HG03342 (cell line): ENCODE data around the gene GALNS.

Experiments used
- ATAC-seq: cut with Tn5 transposase; IDR thresholded peaks from one replicate; pipeline ENCODE4 v1.9.1; 2021; ENCODE audit warnings: mild to moderate bottlenecking, moderate library complexity; ENCODE audit not compliant: unreplicated experiment

GALNS gene

DNA sequence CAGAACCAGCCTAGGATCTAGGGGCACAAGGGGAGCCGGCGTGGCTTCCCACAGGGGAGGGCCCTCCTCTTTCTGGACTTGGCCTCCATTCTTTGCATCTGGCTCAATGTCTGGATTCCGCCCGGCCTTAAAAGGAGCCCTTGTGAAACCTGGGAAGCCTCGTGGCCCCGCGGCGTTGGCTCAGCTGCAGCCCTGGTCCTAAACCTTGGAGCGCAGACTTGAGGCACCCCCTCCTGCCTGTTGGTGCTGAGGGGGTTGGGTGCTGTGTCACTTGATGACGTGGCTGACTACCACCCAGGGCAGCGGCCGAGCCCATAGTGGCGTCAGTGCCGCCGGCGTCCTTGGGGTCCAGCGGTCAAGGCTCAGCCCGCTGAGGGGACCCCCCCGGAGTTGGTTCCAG, 4.6 kb upstream of the GALNS start:
- ATAC-seq: no peak

DNA sequence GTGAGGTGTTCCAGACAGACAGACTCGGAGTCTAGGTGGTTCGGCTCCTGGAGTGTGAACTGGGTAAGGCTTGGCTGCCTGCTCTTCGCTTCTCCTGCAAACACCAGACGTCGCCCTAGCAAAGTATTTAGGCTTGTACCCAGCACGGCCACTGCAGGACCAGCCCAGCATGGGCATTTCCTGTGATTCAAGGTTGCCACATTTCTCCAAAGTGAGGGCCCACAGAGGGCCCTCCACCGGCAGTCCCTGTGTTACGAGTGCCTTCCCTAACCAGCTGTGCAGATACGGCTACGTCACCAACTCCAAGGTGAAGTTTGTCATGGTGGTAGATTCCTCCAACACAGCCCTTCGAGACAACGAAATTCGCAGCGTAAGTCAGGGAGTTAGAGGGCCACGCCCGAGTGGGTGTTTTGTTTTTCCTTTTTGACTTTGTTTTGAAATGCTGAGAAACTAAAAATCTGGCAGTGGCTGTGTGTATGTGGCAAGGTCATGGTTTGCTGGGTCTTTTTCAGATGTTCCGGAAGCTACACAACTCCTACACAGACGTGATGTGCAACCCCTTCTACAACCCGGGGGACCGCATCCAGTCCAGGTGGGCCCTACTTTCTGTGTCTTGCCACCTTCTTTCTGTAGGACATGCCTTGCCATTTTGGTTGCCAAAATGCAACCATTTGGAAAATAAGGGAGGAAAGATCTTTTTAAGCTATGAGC, 2.8 kb upstream of the GALNS start:
- ATAC-seq: no peak

DNA sequence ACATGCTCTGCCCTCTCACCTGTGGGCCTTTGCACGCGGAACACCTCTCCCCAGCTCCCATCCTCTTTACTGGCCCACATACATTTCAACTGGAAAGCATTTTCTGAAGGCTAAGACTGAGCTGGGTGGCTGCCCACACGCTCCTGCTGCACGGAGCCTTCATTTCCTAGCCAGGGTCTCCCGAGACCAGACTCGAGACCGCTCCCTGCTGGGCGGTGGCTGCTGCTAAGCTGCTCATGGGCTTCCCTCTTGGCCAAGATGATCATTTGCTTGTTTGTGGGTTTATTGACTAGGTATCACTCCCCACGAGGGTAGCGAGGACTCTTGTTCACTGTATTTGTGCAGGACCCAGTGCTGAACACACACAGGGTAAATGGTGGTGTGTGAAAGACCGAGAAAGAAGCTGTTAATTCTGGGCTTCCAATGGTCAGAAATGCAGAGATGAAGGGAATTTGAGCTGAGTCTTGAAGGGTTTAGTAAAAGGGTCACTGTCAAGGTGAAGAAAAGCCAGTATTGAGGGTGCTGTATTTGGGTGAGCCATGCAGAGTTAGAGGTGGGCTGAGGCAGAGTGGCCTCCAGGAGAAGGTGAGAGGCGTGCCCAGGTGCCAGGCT, 1.1 kb upstream of the GALNS start:
- ATAC-seq: no peak

DNA sequence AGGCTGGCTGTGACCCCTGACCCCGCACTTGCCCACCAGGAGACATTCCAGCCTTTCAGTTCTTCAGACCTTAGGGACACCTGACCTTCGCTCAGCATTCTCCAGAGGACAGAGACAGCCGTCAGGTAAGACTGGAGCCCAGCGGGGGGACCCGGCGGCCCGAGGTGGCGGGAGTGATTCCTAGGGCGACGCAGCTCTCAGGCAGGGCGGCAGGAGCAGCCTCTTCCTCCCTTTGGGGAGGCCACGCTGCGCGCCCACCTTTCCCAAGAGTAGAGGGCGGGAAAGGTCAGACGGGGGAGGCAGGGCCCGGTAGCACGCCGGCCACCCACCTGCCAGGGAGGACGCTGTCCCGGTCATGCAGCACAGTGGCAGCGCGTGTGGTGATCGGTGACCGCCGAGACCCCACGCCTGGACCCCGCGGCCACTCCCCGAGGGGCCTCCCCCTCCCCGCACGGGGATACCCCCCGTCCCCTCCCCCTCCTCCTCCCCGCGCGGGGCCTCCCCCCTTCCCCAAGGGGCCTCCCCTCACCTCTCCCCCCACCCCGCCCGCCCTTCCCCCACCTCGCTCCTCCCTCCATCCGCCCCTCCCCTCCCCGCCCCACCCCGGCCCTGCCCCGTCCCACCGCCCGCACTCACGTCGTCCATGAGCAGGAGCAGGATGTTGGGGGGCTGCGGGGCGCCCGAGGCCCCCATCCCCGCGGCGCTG, 472 bp downstream of the GALNS start:
- no peak for ATAC-seq

DNA sequence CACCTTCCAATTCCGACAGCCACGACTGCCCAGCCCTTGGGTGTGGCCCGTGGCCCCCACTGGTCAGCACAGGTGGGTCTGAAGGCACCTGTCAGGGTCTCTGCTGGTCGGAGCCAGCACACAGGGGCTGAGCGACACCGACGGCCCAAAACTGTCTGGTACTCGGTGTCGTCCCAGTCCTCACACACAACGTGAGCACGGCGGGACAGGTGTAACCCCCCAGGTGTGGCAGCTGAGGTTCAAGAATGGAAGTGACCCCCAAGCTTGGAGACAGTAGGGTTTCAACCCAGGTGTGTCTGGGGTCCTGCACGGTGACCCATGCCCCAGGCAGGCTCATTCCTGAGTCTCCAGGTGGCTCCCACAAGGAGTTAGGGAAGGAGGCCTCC, 1.0 kb downstream of the GALNS start:
- no peak for ATAC-seq

DNA sequence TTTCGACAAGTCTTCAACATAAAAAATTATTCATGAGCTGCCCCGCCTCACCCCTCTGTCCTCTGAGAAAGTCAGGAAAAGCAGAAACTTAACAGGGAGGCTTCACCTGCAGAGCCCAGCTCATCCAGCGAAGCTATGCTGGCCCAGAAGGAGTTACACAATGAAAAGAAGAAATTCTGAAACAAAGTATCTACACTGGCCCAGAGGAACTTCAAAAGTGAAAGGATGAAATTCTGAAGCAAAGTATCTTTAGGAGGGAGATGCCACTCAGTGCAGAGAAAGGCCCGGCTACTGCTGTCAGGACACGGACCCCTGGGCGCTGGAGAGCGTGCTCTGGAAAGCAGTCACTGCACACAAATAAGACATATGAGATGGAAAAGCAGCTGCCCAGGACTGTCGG, 1.6 kb downstream of the GALNS start:
- ATAC-seq: no peak

DNA sequence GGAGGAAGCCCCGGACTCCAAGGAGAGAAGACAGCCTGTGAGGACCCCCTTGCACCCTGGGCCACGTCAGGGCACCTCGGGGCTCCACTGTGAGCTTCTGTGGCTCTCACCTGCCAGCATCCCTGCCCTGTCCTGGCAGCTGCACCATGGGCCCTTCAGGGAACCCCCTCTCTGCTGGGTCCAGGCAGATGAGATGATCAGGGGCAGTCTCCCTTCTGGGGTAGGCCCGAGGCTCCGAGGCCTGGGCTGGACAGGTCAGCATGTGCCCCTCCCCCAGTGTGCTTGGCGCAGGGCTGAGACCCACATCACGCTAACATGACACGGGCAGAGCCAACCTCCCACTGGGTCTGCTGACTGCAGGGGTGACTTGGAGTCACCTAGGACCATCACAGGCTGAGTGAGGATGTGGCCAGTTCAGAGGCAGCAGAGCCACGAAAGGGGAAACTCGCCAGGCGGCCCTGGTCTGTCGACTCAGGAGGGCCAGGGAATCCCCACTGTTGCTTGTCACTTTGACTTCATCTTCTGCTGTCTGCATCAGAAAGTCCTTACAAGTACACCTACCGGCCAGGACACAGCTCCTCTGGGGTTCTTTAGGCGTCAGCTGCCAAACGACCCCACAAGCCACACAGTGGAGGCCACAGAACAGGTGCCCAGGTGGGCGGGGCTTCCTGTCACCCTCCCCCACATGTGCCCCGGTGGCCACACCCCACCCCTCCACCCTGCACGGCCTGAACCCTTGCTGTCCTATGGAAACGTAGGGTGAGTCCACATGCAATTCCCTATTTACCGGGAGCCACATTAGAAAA, 2.2 kb downstream of the GALNS start:
- no peak for ATAC-seq

DNA sequence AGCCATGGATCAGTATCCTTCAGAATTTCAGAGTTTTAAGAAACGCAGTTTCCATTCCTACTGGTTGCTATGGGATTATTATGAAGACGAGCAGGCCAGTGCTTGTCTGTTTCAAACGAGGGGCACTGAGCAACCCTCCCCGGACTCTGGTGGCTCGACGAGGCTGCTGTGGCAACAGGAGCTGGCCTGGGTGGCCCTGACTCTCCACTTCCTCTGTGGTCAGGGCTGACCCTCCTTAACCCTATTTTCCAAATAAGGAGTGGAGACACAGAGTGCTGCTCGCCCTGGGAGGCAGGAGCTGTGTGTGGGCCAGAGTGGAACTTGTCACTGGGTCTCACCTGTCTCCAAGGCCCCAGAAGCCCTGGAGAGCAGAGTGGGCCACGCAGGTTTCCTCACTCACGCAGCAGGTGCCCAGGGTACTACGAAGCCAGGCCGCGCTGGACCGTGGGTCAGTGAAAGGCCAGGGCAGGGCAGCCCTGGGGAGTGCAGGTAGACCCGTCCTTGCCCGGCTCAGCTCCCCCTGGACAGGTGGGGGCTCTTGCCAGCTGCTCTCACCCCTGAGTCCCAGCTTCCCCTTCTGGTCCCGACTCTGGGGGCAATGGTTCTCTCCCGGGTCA, 3.3 kb downstream of the GALNS start:
- no peak for ATAC-seq

DNA sequence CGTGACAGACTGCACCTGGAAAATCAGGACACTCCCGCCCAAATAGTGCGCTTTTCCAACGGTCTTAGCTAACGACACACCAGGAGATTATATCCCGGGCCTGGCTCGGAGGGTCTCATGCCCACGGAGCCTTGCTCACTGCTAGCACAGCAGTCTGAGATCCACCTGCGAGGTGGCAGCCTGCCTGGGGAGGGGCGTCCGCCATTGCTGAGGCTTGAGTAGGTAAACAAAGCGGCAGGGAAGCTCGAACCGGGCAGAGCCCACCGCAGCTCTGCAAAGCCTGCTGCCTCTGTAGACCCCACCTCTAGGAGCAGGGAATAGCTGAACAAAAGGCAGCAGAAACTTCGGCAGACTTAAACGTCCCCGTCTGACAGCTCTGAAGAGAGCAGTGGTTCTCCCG, 5.1 kb downstream of the GALNS start:
- ATAC-seq: no peak

DNA sequence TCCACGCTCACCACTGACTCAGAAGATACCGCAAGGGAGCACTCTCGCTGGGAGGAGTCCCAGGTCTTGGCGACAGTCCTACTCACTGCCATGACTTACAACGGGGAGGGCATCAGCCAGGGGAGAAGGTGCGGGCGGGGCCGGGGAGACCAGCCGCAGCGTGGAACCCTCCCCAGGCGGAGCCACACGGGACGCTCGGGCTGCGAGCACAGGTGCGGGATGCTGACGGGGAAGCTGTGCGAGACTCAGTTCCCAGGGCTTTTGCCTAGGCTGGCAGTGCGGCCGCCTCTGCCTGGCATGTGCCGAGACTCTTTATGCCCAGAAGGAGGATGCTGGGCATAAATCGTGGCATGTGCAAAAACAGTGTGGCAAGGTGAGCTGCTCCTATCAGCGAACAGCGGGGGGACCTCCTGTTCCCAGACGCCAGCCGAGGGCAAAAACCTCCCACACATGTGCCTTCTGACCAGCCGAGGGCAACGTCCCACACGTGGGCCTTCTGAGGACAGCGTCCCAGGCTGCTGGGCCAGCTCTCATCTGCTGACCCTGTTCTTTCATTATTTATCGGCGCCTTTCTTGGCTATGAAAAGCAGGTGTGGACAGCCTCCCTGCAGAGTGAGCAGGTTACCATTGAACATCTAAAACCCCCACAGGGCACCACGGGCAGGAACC, 6.1 kb downstream of the GALNS start:
- no peak for ATAC-seq

DNA sequence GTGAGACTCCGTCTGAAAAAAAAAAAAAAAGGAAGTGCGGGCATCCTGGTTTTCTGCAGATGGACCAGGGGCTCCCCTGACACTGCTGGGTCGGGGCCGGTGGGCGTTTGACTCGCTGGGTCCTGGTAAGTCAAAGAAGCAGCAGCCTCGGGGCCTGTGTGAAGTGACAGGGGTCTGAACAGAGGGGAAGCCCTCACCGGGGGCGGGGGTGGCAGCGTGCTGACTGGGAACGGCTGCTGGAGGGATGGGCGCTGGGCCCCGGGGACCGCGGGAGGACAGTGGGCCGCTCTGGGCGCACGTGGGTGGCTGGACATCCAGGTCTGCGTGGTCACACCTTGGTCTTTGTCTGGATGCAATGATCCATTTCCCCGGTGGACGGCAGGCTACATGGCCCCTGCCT, 8.2 kb downstream of the GALNS start:
- ATAC-seq: no peak

DNA sequence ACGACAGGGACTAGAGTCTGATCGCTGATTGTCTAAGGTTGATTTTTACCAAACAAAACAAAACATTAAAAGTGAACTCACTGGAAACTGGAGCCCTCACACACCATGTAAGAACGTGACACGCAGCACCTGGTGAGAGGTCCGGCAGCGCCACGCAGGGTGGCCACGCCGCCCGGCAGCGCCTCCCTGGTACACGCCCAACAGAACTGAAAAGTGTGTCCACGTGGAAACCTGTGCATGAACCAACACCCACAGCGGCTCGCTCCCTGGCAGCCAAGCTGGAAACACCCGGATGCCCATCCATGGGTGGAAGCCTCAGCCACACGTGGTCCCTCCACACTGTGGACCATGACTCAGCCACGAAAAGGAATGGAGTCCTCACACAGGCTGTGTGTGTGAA, 9.1 kb downstream of the GALNS start:
- no peak for ATAC-seq

DNA sequence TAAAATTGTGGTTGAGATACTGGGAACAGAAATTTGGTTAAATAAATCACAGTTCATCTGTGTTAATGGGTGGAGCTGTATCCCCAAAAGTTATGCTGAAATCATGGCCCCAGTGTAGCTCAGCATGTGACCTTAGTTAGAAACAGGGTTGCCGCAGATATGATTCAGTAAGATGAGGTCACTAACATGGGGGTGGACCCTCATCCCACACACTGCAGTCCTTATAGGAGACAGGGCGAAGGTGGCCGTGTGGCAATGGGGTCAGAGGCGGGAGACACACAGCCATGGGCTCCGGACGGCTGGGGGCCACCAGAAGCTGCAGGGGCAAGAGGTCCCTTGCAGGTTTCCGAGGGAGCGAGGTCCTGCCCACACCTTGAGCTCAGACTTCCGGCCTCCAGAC, 10.7 kb downstream of the GALNS start:
- ATAC-seq: no peak

DNA sequence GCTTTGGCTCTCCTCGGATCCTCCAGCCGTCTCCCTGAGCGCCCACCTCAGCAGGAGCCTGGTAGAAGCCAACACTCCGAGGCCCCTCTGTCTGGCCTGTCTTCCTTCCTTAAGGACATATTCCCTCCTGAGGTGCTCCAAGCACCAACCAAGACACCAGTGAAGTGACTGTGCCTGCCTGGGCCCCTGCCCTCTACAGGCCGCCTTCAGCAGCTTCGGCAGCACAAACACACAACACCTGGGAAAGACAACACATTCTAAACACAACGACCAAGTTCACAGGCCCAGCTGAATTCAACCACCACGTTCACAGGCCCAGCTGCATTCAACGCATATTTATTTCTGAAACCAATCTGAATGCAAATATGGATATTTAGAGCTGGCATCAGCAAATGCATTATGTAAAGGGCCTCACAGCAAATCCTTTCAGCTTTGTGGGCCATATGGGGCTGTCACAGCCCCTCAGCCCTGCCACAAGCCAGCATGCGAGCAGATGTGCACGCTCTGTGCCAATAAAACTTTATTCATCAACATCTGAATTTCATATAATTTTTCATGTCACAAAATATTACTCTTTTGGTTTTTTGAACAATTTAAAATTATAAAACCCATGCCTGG, 12.2 kb downstream of the GALNS start:
- ATAC-seq: no peak

DNA sequence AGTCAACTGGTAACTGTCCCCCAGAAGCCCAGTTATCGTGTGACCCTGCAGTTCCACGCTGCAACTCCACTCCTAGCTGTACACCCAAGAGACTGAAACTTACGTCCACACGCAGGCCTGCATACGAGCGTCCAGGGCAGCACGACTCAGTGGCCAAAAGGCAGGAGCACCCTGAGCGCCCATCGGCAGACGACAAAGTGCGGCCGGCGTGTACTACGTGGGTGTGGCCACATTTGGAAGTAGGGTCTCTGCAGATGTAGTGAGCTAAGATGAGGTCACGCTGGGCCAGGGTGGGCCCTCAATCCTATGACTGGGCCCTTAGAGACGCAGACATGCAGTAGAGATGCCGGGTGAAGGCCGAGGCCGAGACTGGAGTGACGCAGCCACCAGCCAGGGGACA, 13.5 kb downstream of the GALNS start:
- ATAC-seq: no peak

DNA sequence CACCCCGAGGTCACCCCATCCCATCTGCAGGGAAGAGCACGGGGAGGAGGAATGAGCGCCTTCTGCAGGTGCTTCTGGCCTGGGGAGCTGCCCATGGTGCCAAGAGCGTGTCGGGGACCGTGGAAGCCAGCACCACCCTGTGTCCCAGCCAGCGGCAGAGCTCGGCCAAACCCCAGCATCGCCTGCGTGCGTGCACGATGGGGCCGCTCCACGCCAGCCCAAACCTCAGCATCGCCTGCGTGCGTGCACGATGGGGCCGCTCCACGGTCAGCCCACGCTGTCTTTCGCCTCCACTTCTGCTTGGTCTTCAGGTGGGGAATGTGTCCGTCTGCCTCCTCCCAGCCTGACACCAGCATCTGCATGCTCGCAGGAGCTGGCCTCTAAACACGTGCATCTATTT, 13.9 kb downstream of the GALNS start:
- ATAC-seq: no peak

DNA sequence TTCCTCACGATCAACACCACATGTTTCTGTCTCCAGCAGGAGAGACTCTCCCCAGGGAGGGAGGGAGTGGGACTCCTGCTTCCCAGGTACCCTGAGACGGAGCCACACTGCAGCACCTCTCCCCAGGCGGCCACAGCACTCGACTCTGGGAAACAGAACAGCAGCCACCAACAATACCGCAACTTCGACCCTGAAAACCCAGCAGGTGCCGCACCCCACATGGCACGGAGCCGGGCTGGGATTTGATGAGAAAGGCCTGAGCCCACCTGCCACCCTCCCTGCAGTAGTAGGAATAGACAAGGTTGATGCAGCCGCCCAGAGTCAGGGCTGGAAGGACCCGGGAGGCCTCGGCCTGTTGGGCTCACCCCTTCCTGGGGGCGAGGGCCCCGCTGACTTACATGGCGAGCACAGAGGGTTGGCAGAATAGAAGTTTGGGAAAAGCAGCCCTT, 14.4 kb downstream of the GALNS start:
- no peak for ATAC-seq

DNA sequence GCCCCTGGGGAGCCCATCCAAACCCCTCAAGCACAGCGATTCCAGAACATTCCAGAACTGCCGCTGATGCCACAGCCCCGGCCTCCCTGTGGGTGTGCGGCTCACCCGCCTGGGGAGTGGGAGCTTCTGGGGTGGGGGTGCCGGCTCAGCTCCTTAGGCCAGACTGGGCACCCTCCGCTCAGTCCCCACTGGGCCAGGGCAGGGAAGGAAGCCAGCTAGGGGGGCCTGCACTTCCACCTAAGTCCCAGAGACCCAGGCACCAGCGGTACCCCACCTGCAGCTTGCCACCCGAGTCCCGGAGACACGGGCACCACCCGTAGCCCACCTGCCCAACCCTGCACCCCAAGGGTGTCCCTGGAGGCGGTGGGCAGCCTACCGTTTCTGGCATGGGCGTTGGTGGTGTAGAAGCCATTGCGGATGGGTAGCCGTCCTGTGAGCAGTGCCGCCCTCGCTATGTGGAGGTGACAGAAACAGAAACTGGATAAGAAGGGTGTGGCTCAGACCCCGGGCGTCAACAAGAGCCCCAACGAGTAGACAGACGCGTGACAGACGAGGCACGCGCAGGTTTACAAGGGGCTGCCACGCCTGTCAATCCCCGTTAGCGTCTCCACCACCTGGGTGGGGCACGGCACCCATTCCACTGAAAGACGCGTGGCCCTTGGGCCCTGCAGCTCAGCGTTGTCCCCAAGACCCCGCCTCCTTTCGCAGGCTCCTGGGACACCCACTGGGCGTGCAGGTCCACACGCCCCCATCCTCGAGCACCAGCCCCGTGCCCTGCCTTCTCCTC, 15.0 kb downstream of the GALNS start:
- ATAC-seq: no peak

DNA sequence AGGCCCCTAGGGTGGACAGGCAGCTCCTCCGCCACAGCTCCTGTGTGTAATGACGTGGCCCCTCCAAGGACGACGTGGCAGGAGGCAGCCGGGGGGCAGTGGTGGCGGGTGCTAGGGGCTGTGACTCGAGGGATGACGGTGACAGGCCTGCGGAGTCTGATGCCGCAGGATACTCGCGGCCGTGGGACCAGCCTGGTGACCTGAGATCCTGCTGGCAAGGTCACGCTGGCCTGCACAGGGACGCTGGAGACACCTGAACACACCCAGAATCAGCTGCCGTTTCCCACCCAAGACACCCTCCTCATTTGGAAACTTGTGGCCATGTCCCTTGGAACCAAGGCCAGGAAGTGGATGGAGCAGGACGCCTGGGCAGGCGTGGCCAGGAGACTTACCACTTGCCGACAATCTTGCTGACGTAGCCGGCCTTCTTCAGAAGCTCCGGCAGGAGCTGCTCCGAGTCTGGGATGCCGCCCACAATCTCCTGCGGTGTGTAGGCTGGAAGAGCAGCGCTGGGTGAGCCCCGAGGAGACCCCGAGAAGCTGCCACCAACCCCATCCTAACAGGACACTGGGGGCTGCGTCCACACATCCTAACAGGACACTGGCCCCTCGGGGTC, 16.0 kb downstream of the GALNS start:
- no peak for ATAC-seq
